ENCODE data around the gene KDM7A. TPM values are rescaled to one million over a fixed set of nuclear protein-coding genes. Genes with fewer than 3 reads are reported as not detected.
"Not testable (repeated sequence)": the region's sequence is repeated elsewhere in the genome, so short reads cannot be mapped to it uniquely, and the experiment has no call there.

Gene KDM7A
- total RNA-seq, 2 donors from 2014 or later: 9.6 to 26.5 TPM

GRCh38 chr7:140127360-140128127 lies 49.2 kb downstream of the KDM7A start:
- WGBS: 100% methylated on average over 1 of the region's 1 CpG
- intact Hi-C loops (cut with DNase I): no loop called here

GRCh38 chr7:140126435-140127034 lies 50.2 kb downstream of the KDM7A start:
- Histone ChIP-seq H3K27me3 (replicated peaks; ENCODE audit: insufficient read depth) (no peaks in the 10 kb centered on the region), H3K4me3 (no peak overlapping the region), H3K36me3 (no peaks in the 10 kb centered on the region), H3K9me3 (no peaks in the 10 kb centered on the region), H3K4me1 (replicated peaks) (no peaks in the 10 kb centered on the region), H3K27ac (no peak overlapping the region)
- intact Hi-C loops (cut with DNase I): no loop called here
- DNase-seq (ENCODE audit: low spot score): no peak
- WGBS: 91% methylated on average over 6 of the region's 6 CpGs
- TF ChIP-seq POLR2AphosphoS5 (IDR thresholded peaks at IDR 0.05): no peak
- TF ChIP-seq, protein P1, sequence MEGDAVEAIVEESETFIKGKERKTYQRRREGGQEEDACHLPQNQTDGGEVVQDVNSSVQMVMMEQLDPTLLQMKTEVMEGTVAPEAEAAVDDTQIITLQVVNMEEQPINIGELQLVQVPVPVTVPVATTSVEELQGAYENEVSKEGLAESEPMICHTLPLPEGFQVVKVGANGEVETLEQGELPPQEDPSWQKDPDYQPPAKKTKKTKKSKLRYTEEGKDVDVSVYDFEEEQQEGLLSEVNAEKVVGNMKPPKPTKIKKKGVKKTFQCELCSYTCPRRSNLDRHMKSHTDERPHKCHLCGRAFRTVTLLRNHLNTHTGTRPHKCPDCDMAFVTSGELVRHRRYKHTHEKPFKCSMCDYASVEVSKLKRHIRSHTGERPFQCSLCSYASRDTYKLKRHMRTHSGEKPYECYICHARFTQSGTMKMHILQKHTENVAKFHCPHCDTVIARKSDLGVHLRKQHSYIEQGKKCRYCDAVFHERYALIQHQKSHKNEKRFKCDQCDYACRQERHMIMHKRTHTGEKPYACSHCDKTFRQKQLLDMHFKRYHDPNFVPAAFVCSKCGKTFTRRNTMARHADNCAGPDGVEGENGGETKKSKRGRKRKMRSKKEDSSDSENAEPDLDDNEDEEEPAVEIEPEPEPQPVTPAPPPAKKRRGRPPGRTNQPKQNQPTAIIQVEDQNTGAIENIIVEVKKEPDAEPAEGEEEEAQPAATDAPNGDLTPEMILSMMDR (IDR thresholded peaks at IDR 0.05): no peak
- no peak for TF ChIP-seq POLR2A (IDR thresholded peaks at IDR 0.05)

More at GRCh38 chr7:140127360-140128127, 49.2 kb downstream of the KDM7A start:
- Histone ChIP-seq H3K27ac (no peak overlapping the region), H3K4me1 (replicated peaks) (no peaks in the 10 kb centered on the region), H3K36me3 (no peaks in the 10 kb centered on the region), H3K9me3 (no peaks in the 10 kb centered on the region), H3K27me3 (replicated peaks; ENCODE audit: insufficient read depth) (no peaks in the 10 kb centered on the region), H3K4me3 (no peak overlapping the region)
- no peak for TF ChIP-seq POLR2AphosphoS5 (IDR thresholded peaks at IDR 0.05)
- TF ChIP-seq, protein P1 (IDR thresholded peaks at IDR 0.05): no peak
- TF ChIP-seq POLR2A (IDR thresholded peaks at IDR 0.05): no peak
- no peak for DNase-seq (ENCODE audit: low spot score)

DNA sequence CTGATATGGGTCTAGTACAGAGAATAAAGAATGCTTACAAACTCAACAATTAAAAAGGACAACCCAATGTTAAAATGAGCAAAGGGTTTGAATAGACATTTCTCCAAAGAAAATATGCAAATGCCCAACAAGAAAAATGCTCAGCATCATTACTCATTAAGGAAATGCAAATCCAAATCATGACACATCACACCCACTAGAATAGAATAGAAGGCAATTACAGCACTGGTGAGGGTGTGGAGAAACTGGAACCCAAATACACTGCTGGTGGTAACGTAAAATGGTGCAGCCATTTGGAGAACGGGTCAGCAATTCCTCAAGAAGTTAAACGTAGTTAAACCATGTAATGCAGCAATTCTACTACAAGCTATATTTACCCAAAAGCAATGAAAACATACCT lies 53.8 kb downstream of the KDM7A start:
- intact Hi-C loops (cut with DNase I): no loop called here
- Histone ChIP-seq H3K27ac (no peak overlapping the region), H3K4me3 (no peak overlapping the region), H3K4me1 (replicated peaks) (no peaks in the 10 kb centered on the region), H3K9me3 (no peaks in the 10 kb centered on the region), H3K27me3 (replicated peaks; ENCODE audit: insufficient read depth) (no peaks in the 10 kb centered on the region), H3K36me3 (no peaks in the 10 kb centered on the region)
- 90% methylated on average over 3 of the region's 3 CpGs for WGBS
- no peak for TF ChIP-seq POLR2AphosphoS5 (IDR thresholded peaks at IDR 0.05)
- no peak for DNase-seq (ENCODE audit: low spot score)

- H3K4me3 ChIP-seq: no peak overlapping the region
- no peaks in the 10 kb centered on the region for H3K27me3 ChIP-seq (replicated peaks; ENCODE audit: insufficient read depth)
- H3K9me3 ChIP-seq: no peaks in the 10 kb centered on the region
- DNase-seq (ENCODE audit: low spot score): no peak
- intact Hi-C loops (cut with DNase I): no loop called here
- TF ChIP-seq POLR2AphosphoS5 (IDR thresholded peaks at IDR 0.05) (no peak), POLR2A (IDR thresholded peaks at IDR 0.05) (no peak)
- TF ChIP-seq, protein P1 (IDR thresholded peaks at IDR 0.05): no peak
- no peak overlapping the region for H3K27ac ChIP-seq
- H3K36me3 ChIP-seq: no peaks in the 10 kb centered on the region
- WGBS: 59% methylated on average over 4 of the region's 4 CpGs
- H3K4me1 ChIP-seq (replicated peaks): no peaks in the 10 kb centered on the region
Measured at GRCh38 chr7:140121326-140121725, 55.5 kb downstream of the KDM7A start.

DNA sequence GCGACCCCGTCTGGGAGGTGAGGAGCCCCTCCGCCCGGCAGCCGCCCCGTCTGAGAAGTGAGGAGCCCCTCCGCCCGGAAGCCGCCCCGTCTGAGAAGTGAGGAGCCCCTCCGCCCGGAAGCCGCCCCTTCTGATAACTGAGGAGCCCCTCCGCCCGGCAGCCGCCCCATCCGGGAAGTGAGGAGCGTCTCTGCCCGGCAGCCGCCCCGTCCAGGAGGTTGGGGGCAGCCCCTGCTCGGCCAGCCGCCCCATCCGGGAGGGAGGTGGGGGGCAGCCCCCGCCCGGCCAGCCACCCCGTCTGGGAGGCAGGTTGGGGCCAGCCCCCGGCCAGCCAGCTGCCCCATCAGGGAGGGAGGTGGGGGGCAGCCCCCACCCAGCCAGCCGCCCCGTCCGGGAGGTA lies 62.0 kb downstream of the KDM7A start:
- DNase-seq (ENCODE audit: low spot score); H3K4me3 ChIP-seq; H3K9me3 ChIP-seq; H3K27me3 ChIP-seq (replicated peaks; ENCODE audit: insufficient read depth); intact Hi-C loops (cut with DNase I); H3K36me3 ChIP-seq; H3K27ac ChIP-seq; H3K4me1 ChIP-seq (replicated peaks): not testable (repeated sequence)
- 97% methylated on average over 18 of the region's 31 CpGs for WGBS

- H3K27me3 ChIP-seq (replicated peaks; ENCODE audit: insufficient read depth); DNase-seq (ENCODE audit: low spot score); H3K36me3 ChIP-seq; H3K9me3 ChIP-seq; H3K4me3 ChIP-seq; intact Hi-C loops (cut with DNase I); H3K27ac ChIP-seq; H3K4me1 ChIP-seq (replicated peaks): not testable (repeated sequence)
- WGBS: 87% methylated on average over 8 of the region's 8 CpGs
Measured at GRCh38 chr7:140108777-140109176, 68.0 kb downstream of the KDM7A start.

All from prostate gland (tissue), 2 donors.